Measurements from ENCODE around the gene PCDHB14. TPM values are rescaled to one million over a fixed set of nuclear protein-coding genes. Genes with fewer than 3 reads are reported as not detected.
"Not testable (repeated sequence)": the region's sequence is repeated elsewhere in the genome, so short reads cannot be mapped to it uniquely, and the experiment has no call there.

PCDHB14 gene
- total and polyA plus RNA-seq, 2 of the 4 experiments (the other 2 are of a cell fraction): 0.18 to 0.36 TPM

GRCh38 chr5:141208478-141208877 is 14.7 kb upstream of the PCDHB14 start, which contains the start of gene PCDHB12:
TSS of gene PCDHB12 (plus strand) at chr5:141208719. CDS start at chr5:141208908, 189 bp downstream.
- intact Hi-C loops (cut with micrococcal nuclease) (no loop called here), dilution Hi-C loops (cut with HindIII; ENCODE audit: low sequenced_read_pairs, unreplicated experiment) (no loop called here), in situ Hi-C loops (cut with MboI; ENCODE audit: low sequenced_read_pairs) (no loop called here)
- WGBS, 2 experiments (ENCODE audit: extremely low coverage in 2 of 2, insufficient read length in 1 of 2): 0% methylated on average over 1 of the region's 11 CpGs; no CpG with 5 or more reads in 1 of the 2 experiments
- Histone ChIP-seq H2AK9ac (replicated peaks; ENCODE audit: low read depth, low read length, poor library complexity) (no peak within 1 kb of the TSS), H3K9me1 (ENCODE audit: insufficient read depth, low read length) (no peaks in the 10 kb centered on the region), H2BK5ac (ENCODE audit: low read depth, low read length, poor library complexity, severe bottlenecking) (no peak within 1 kb of the TSS), H2BK15ac (ENCODE audit: low read depth, low read length) (no peak within 1 kb of the TSS), H3K9me3 (ENCODE audit: control insufficient read depth, insufficient read depth, low read length) (peaks cover 14% of the 10 kb centered on the region; the same call in 1 of the 2 replicates), H3K9ac (ENCODE audit: low read depth, low read length) (no peak within 1 kb of the TSS; the same call in 1 of the 2 replicates), H3K36me3 (ENCODE audit: control insufficient read depth, insufficient read depth, low read length) (no peaks in the 10 kb centered on the region), H3K27ac (ENCODE audit: insufficient read depth, low read length) (no peak within 1 kb of the TSS), H3K27me3 (ENCODE audit: control insufficient read depth, insufficient read depth, low read length) (no peaks in the 10 kb centered on the region), H3K4me1 (ENCODE audit: control insufficient read depth, insufficient read depth, low read length) (no peaks in the 10 kb centered on the region), H2AFZ (replicated peaks; ENCODE audit: low read length, poor library complexity) (no peak within 1 kb of the TSS), H4K20me1 (ENCODE audit: insufficient read depth, low read length) (no peaks in the 10 kb centered on the region), H2BK20ac (ENCODE audit: low read depth, low read length) (no peak within 1 kb of the TSS), H3K14ac (replicated peaks; ENCODE audit: low read depth, low read length) (no peak within 1 kb of the TSS), H3K79me1 (ENCODE audit: low read depth in 1 of 2, low read length in 2 of 2) (no peaks in the 10 kb centered on the region), H3K56ac (ENCODE audit: extremely low read depth, insufficient read depth, low read length) (no peak within 1 kb of the TSS), H3K4me2 (ENCODE audit: low read depth, low read length) (peak within 1 kb of the TSS; percentile 31), H3K23ac (ENCODE audit: low read depth, low read length) (no peak within 1 kb of the TSS), H3K4me3 (ENCODE audit: insufficient read depth, low read depth, low read length) (peak within 1 kb of the TSS; percentile 60), H2BK120ac (ENCODE audit: low read depth, low read length) (no peak within 1 kb of the TSS), H4K5ac (ENCODE audit: low read depth, low read length) (no peak within 1 kb of the TSS), H4K8ac (ENCODE audit: low read depth in 2 of 2, low read length in 2 of 2) (no peak within 1 kb of the TSS), H4K91ac (ENCODE audit: insufficient read depth, low read depth, low read length) (no peak within 1 kb of the TSS), H3K18ac (ENCODE audit: low read depth, low read length) (no peak within 1 kb of the TSS), H3K4ac (ENCODE audit: low read depth, low read length) (no peak within 1 kb of the TSS), H2AK5ac (ENCODE audit: low read depth, low read length) (no peak within 1 kb of the TSS)
- POLR2A ChIA-PET (ENCODE audit: unreplicated experiment): no interaction called here
- ATAC-seq (ENCODE audit: low read depth): peak; percentile 44
- TF ChIP-seq SMC3 (IDR thresholded peaks at IDR 0.05; ENCODE audit: low read depth, low read length) (no peak), CTCF (conservative IDR thresholded peaks at IDR 0.05; ENCODE audit: low read depth, low read length) (peak; percentile 31), NFE2L2 (IDR thresholded peaks at IDR 0.05; ENCODE audit: low read depth, low read length) (no peak)
- peak; percentile 2 for DNase-seq
- CTCF ChIA-PET: interaction anchor here (0.6 to 0.9 kb wide), 3 partner anchors 10 to 209 kb away, joined by 3 read pairs; partner anchors contain the start of genes PCDHB9 and PCDHGB7
- no TSS peak for BruUV-seq (replicated peaks)

GRCh38 chr5:141210281-141210680 is 12.9 kb upstream of the PCDHB14 start:
- in situ Hi-C loops (cut with MboI; ENCODE audit: low sequenced_read_pairs); H3K27ac ChIP-seq (ENCODE audit: insufficient read depth, low read length); H3K4me3 ChIP-seq (ENCODE audit: insufficient read depth, low read depth, low read length); H3K9me1 ChIP-seq (ENCODE audit: insufficient read depth, low read length); H3K14ac ChIP-seq (replicated peaks; ENCODE audit: low read depth, low read length); H4K5ac ChIP-seq (ENCODE audit: low read depth, low read length); H3K4ac ChIP-seq (ENCODE audit: low read depth, low read length); H2BK15ac ChIP-seq (ENCODE audit: low read depth, low read length); H3K23ac ChIP-seq (ENCODE audit: low read depth, low read length); H4K91ac ChIP-seq (ENCODE audit: insufficient read depth, low read depth, low read length); ATAC-seq (ENCODE audit: low read depth); H2BK20ac ChIP-seq (ENCODE audit: low read depth, low read length); CTCF ChIA-PET; H3K4me1 ChIP-seq (ENCODE audit: control insufficient read depth, insufficient read depth, low read length); H4K20me1 ChIP-seq (ENCODE audit: insufficient read depth, low read length); H2BK5ac ChIP-seq (ENCODE audit: low read depth, low read length, poor library complexity, severe bottlenecking); BruUV-seq (replicated peaks); H3K36me3 ChIP-seq (ENCODE audit: control insufficient read depth, insufficient read depth, low read length); H3K27me3 ChIP-seq (ENCODE audit: control insufficient read depth, insufficient read depth, low read length); H3K4me2 ChIP-seq (ENCODE audit: low read depth, low read length); H3K79me1 ChIP-seq (ENCODE audit: low read depth in 1 of 2, low read length in 2 of 2); POLR2A ChIA-PET (ENCODE audit: unreplicated experiment); H2BK120ac ChIP-seq (ENCODE audit: low read depth, low read length); H3K9ac ChIP-seq (ENCODE audit: low read depth, low read length); H2AK5ac ChIP-seq (ENCODE audit: low read depth, low read length); H2AK9ac ChIP-seq (replicated peaks; ENCODE audit: low read depth, low read length, poor library complexity); DNase-seq; H3K56ac ChIP-seq (ENCODE audit: extremely low read depth, insufficient read depth, low read length); H2AFZ ChIP-seq (replicated peaks; ENCODE audit: low read length, poor library complexity); intact Hi-C loops (cut with micrococcal nuclease); H3K18ac ChIP-seq (ENCODE audit: low read depth, low read length); dilution Hi-C loops (cut with HindIII; ENCODE audit: low sequenced_read_pairs, unreplicated experiment); H4K8ac ChIP-seq (ENCODE audit: low read depth in 2 of 2, low read length in 2 of 2): not testable (repeated sequence)
- H3K9me3 ChIP-seq (ENCODE audit: control insufficient read depth, insufficient read depth, low read length): peaks cover 20% of the 10 kb centered on the region; the same call in 1 of the 2 replicates
- 48% methylated on average over 10 of the region's 39 CpGs; no CpG with 5 or more reads in 1 of the 2 experiments for WGBS, 2 experiments (ENCODE audit: extremely low coverage in 2 of 2, insufficient read length in 1 of 2)

All from IMR-90 (cell line).